Panc1 (cell line): ENCODE data around the gene GLIPR1. TPM values are rescaled to one million over a fixed set of nuclear protein-coding genes. Genes with fewer than 3 reads are reported as not detected.

Experiments
- ATAC-seq: fragments of 200-7000 bp; cut with Tn5 transposase; 2 replicates; pipeline ENCODE4 v1.9.1; 2020; ENCODE audit warnings: mild to moderate bottlenecking, moderate library complexity
- BruUV-seq: library from RNA; stranded (reverse); fragments of 400-500 nt; replicated peaks from 2 replicates; lab custom pipeline; 2021; lab: Mats Ljungman, UMichigan
- CTCF ChIA-PET: fragments of 300-600 bp; sonication (Branson Sonifier 250); formaldehyde crosslinking; loops from one replicate; lab custom pipeline; 2022; ENCODE audit warnings: antibody characterized with exemption; lab: Charles Lee
- POLR2A ChIA-PET: fragments of 300-600 bp; sonication (Branson Sonifier 250); formaldehyde crosslinking; loops from one replicate; lab custom pipeline; 2022; ENCODE audit warnings: antibody characterized with exemption; lab: Charles Lee
- DNase-seq: peaks from one replicate; pipeline ENCODE4 v3.0.0-alpha.2; 2010; ENCODE audit warnings: low read depth, low spot score
- H3K27ac ChIP-seq: 2 replicates; pipeline ENCODE4 v1.5.1; 2011; ENCODE audit warnings: mild to moderate bottlenecking, low read length, inconsistent platforms
- H3K27me3 ChIP-seq: fragments of 200-500 bp; sonication (Bioruptor generic); 2 replicates; pipeline ENCODE4 v1.6.0; 2014; ENCODE audit warnings: low read length, inconsistent platforms; ENCODE audit not compliant: control insufficient read depth, insufficient read depth
- H3K36me3 ChIP-seq: fragments of 200-500 bp; sonication (Bioruptor generic); 2 replicates; pipeline ENCODE4 v1.5.1; 2014; ENCODE audit warnings: inconsistent platforms, mild to moderate bottlenecking, low read length, moderate library complexity; ENCODE audit not compliant: control insufficient read depth, insufficient read depth
- H3K4me1 ChIP-seq: 2 replicates; pipeline ENCODE4 v1.5.1; 2011; ENCODE audit warnings: inconsistent platforms, mild to moderate bottlenecking, low read length, moderate library complexity; ENCODE audit not compliant: control insufficient read depth, insufficient read depth
- H3K4me3 ChIP-seq, 2 experiments: 2 replicates each; pipeline ENCODE4 v1.5.1; 2011 to 2012; ENCODE audit warnings: low read depth in 2 of 2, low read length in 2 of 2, mild to moderate bottlenecking in 2 of 2, inconsistent platforms in 1 of 2, moderate library complexity in 1 of 2
- H3K9me3 ChIP-seq: fragments of 200-500 bp; sonication (Bioruptor generic); 2 replicates; pipeline ENCODE4 v1.5.1; 2014; ENCODE audit warnings: low read depth, mild to moderate bottlenecking, inconsistent platforms, low read length, moderate library complexity; ENCODE audit not compliant: control insufficient read depth, insufficient read depth
- POLR2AphosphoS5 ChIP-seq: IDR thresholded peaks from 2 replicates; pipeline ENCODE4 v1.6.1; 2012; ENCODE audit warnings: mild to moderate bottlenecking, low read depth, low read length, moderate library complexity
- SIN3A ChIP-seq: IDR thresholded peaks from 2 replicates; pipeline ENCODE4 v1.6.1; 2012; ENCODE audit warnings: low read depth, mild to moderate bottlenecking, low read length, moderate library complexity, borderline replicate concordance; ENCODE audit not compliant: insufficient read depth
- TCF7L2 ChIP-seq: IDR thresholded peaks from 2 replicates; pipeline ENCODE4 v1.6.1; 2011; ENCODE audit warnings: mild to moderate bottlenecking, low read depth, low read length, inconsistent platforms
- in situ Hi-C: cut with HindIII; loops from 2 replicates; pipeline ENCODE4 v1.10.0; 2016; ENCODE audit warnings: low sequenced_read_pairs, low pct_unique_long_range_greater_than_20kb
- intact Hi-C: fragments of 100-400 bp; cut with micrococcal nuclease; formaldehyde crosslinking; loops from one replicate; pipeline ENCODE4 v1.10.0; 2022; ENCODE audit not compliant: unreplicated experiment
- total RNA-seq: library from RNA; stranded (reverse); gene quantifications from one replicate; pipeline ENCODE4 v1.2.1, GENCODE V29; 2021; ENCODE audit not compliant: unreplicated experiment
- TF ChIP-seq, protein P1 (sequence below): fragments of 450-650 bp; IDR thresholded peaks from 2 replicates; pipeline ENCODE4 v1.5.1; 2017; ENCODE audit warnings: mild to moderate bottlenecking
- TF ChIP-seq, protein P2 (sequence below), 2 experiments: IDR thresholded peaks; 2 replicates each; pipeline ENCODE4 v1.6.1; 2011 to 2012; ENCODE audit warnings: low read depth in 2 of 2, control low read depth in 1 of 2, low read length in 1 of 2, mild to moderate bottlenecking in 1 of 2, moderate library complexity in 1 of 2; ENCODE audit not compliant: insufficient read depth in 1 of 2

GLIPR1 gene
- total RNA-seq, 1 experiment from 2014 or later: 11.5 TPM

DNA sequence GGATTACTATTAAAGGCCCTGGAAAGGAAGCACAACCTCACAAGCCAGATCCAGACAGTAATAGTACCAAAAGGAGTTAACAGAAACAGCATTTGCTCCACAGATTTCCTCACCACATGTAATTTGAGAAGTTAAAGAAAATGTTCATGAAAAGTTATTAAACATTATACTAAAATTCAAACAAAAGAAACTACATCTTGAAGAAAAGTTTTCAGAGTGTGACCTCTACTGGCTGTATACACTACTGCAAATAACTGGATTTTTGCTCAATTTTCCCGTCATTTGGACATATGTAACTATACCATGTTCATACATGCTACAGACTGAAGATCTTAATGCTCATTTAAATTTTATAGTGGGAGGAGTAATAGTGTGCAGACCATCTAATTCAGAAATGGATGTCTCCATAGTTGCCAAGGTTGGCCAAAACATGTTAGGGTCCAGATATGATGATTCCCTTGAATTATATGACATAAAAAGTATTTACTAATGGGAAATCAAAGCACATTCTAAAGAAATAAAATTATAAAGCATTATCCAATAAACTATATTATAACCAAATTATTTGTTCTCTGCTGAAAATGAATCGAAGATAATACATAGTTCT, 25.3 kb downstream of the GLIPR1 start:
- CTCF ChIA-PET: no interaction called here
- Histone ChIP-seq H3K4me3 (no peak overlapping the region), H3K9me3 (no peaks in the 10 kb centered on the region), H3K27ac (peak overlapping the region; percentile 100), H3K27me3 (no peaks in the 10 kb centered on the region), H3K36me3 (peaks cover 53% of the 10 kb centered on the region), H3K4me1 (peaks cover 31% of the 10 kb centered on the region)
- BruUV-seq: TSS peak; percentile 0
- DNase-seq: no peak
- in situ Hi-C loops (no loop called here), intact Hi-C loops (no loop called here)
- ATAC-seq: no peak
- no peak for TF ChIP-seq POLR2AphosphoS5
- TF ChIP-seq SIN3A: no peak
- TF ChIP-seq, protein P1, sequence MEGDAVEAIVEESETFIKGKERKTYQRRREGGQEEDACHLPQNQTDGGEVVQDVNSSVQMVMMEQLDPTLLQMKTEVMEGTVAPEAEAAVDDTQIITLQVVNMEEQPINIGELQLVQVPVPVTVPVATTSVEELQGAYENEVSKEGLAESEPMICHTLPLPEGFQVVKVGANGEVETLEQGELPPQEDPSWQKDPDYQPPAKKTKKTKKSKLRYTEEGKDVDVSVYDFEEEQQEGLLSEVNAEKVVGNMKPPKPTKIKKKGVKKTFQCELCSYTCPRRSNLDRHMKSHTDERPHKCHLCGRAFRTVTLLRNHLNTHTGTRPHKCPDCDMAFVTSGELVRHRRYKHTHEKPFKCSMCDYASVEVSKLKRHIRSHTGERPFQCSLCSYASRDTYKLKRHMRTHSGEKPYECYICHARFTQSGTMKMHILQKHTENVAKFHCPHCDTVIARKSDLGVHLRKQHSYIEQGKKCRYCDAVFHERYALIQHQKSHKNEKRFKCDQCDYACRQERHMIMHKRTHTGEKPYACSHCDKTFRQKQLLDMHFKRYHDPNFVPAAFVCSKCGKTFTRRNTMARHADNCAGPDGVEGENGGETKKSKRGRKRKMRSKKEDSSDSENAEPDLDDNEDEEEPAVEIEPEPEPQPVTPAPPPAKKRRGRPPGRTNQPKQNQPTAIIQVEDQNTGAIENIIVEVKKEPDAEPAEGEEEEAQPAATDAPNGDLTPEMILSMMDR: peak; percentile 73; the same call in 1 of the 2 replicates
- POLR2A ChIA-PET: no interaction called here

DNA sequence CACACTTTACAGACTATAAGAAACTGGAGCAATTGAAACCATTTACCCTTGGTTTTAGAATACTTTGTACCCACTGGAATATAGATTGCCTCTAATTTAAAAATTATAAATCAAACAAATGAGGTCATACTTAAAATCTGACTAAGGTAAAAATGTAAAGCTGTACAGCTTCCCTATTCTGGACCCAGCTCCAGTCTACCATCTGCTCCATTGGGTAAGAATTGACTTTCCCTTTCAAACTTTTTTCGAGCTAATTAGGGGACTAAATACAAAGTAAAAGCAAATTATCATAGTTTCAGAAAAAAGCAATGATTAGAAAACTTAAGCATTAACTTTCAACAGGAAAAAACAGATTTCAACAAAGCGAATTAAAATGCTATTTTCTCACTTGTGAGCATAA, 26.5 kb downstream of the GLIPR1 start:
- H3K9me3 ChIP-seq: no peaks in the 10 kb centered on the region
- TF ChIP-seq, protein P2, sequence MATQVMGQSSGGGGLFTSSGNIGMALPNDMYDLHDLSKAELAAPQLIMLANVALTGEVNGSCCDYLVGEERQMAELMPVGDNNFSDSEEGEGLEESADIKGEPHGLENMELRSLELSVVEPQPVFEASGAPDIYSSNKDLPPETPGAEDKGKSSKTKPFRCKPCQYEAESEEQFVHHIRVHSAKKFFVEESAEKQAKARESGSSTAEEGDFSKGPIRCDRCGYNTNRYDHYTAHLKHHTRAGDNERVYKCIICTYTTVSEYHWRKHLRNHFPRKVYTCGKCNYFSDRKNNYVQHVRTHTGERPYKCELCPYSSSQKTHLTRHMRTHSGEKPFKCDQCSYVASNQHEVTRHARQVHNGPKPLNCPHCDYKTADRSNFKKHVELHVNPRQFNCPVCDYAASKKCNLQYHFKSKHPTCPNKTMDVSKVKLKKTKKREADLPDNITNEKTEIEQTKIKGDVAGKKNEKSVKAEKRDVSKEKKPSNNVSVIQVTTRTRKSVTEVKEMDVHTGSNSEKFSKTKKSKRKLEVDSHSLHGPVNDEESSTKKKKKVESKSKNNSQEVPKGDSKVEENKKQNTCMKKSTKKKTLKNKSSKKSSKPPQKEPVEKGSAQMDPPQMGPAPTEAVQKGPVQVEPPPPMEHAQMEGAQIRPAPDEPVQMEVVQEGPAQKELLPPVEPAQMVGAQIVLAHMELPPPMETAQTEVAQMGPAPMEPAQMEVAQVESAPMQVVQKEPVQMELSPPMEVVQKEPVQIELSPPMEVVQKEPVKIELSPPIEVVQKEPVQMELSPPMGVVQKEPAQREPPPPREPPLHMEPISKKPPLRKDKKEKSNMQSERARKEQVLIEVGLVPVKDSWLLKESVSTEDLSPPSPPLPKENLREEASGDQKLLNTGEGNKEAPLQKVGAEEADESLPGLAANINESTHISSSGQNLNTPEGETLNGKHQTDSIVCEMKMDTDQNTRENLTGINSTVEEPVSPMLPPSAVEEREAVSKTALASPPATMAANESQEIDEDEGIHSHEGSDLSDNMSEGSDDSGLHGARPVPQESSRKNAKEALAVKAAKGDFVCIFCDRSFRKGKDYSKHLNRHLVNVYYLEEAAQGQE (IDR thresholded peaks at IDR 0.05; ENCODE audit: insufficient read depth in 1 of 2, low read depth in 2 of 2, low read length in 1 of 2): no peak
- TF ChIP-seq POLR2AphosphoS5 (no peak), TCF7L2 (no peak), SIN3A (no peak)
- TF ChIP-seq, protein P1: no peak
- ChIA-PET POLR2A (no interaction called here), CTCF (no interaction called here)
- intact Hi-C loops: no loop called here
- in situ Hi-C loops: no loop called here
- peaks cover 35% of the 10 kb centered on the region for H3K4me1 ChIP-seq
- peaks cover 42% of the 10 kb centered on the region for H3K36me3 ChIP-seq
- BruUV-seq: no TSS peak
- H3K27ac ChIP-seq: peak overlapping the region; percentile 100
- no peak overlapping the region for H3K4me3 ChIP-seq
- ATAC-seq (no peak), DNase-seq (no peak)
- H3K27me3 ChIP-seq: no peaks in the 10 kb centered on the region
